ENCODE results near the gene NUP35. TPM values are rescaled to one million over a fixed set of nuclear protein-coding genes. Genes with fewer than 3 reads are reported as not detected.

Gene NUP35
- total and polyA plus RNA-seq, 2 experiments from 2014 or later, result 57.4 to 65.3 TPM

DNA sequence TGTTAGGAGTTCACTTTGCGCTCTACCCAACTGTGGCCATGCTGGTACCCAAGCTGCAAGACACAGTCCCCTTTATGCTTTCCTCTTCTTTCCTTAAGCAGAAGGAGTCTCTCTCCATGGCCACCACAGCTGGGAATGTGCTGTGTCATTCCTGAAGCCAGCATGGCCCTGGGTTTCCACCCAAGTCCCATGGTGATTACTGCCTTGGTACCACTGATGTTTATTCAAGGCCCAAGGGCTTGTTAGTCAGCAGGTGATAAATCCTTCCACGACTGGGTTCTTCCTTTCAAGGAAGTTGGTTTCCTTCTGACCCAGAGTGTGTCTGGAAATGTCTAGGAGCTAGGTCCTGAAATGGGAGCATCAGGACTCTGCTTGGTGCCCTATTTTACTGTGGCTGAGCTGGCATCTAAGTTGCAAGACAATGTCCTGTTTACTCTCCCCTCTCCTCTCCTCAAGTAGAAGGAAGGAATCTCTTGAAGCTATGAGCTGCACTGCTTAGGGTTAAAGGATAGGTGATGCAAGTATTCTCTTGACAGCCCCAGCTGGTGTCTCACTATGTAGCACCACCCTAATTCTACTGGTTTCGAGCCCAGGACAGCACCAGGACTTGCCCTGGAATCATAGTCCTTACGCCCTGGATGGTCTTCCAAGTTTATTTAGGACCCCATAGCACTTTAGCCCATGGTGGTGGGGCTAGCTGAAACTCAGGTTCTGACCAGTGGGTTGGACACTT, 18.7 kb upstream of the NUP35 start (continued):
- TF ChIP-seq POLR2AphosphoS5 (IDR thresholded peaks at IDR 0.05; ENCODE audit: low read depth) (no peak), ZNF114 (CRISPR knock-in tag; IDR thresholded peaks at IDR 0.05) (no peak), ZNF331 (CRISPR knock-in tag; IDR thresholded peaks at IDR 0.05; ENCODE audit: low read depth) (no peak), EZH2phosphoT487 (IDR thresholded peaks at IDR 0.05; ENCODE audit: unreplicated experiment) (no peak), EZH2 (IDR thresholded peaks at IDR 0.05; ENCODE audit: low read depth, unreplicated experiment) (no peak), CREB1 (CRISPR knock-in tag; IDR thresholded peaks at IDR 0.05; ENCODE audit: low read depth) (no peak)
- TF ChIP-seq, protein P1, sequence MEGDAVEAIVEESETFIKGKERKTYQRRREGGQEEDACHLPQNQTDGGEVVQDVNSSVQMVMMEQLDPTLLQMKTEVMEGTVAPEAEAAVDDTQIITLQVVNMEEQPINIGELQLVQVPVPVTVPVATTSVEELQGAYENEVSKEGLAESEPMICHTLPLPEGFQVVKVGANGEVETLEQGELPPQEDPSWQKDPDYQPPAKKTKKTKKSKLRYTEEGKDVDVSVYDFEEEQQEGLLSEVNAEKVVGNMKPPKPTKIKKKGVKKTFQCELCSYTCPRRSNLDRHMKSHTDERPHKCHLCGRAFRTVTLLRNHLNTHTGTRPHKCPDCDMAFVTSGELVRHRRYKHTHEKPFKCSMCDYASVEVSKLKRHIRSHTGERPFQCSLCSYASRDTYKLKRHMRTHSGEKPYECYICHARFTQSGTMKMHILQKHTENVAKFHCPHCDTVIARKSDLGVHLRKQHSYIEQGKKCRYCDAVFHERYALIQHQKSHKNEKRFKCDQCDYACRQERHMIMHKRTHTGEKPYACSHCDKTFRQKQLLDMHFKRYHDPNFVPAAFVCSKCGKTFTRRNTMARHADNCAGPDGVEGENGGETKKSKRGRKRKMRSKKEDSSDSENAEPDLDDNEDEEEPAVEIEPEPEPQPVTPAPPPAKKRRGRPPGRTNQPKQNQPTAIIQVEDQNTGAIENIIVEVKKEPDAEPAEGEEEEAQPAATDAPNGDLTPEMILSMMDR (conservative IDR thresholded peaks at IDR 0.05; ENCODE audit: low read depth in 2 of 2), result no peak

DNA sequence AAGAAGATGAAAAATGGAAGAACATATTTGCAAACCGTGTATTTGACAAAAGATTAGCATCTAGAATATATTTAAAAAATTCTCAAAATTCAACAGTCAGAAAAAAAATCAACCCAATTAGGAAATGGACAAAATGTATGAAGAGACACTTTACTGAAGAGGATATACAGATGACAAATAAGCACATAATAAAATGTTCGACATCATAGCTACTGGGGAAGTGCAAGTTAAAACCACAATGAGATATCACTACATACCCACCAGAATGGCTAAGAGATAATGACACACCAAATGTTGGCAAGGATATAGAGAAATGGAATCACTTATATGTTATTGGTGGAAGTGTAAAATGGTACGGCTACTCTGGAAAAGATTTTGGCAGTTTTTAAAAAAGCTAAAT, 11.7 kb upstream of the NUP35 start:
- no peak overlapping the region for H3K27ac ChIP-seq (ENCODE audit: low read depth)
- H3K27ac Mint-ChIP-seq, result no peak overlapping the region
- H3K4me1 Mint-ChIP-seq, result no peaks in the 10 kb centered on the region
- H3K9me3 Mint-ChIP-seq, result no peaks in the 10 kb centered on the region; the same call in 2 of the 3 replicates
- H3K4me2 ChIP-seq, result no peak overlapping the region
- no peak for DNase-seq (ENCODE audit: low spot score)
- ATAC-seq, result no peak
- H3K4me3 ChIP-seq, result no peak overlapping the region
- H3K9me2 ChIP-seq (ENCODE audit: insufficient read depth), result no peaks in the 10 kb centered on the region
- no peaks in the 10 kb centered on the region for H3K36me3 Mint-ChIP-seq (ENCODE audit: low read depth)
- H3K4me3 Mint-ChIP-seq, result no peak overlapping the region
- H4K20me1 ChIP-seq (replicated peaks; ENCODE audit: insufficient read depth), result no peaks in the 10 kb centered on the region
- no peaks in the 10 kb centered on the region for H3K36me3 ChIP-seq (ENCODE audit: insufficient read depth)
- no peaks in the 10 kb centered on the region for H3F3A ChIP-seq (replicated peaks; ENCODE audit: low read depth)
- no peaks in the 10 kb centered on the region for H3K27me3 Mint-ChIP-seq (ENCODE audit: insufficient read depth, low read depth, poor library complexity)
- H3K27me3 ChIP-seq (ENCODE audit: insufficient read depth), result no peaks in the 10 kb centered on the region
- H2AFZ ChIP-seq, result no peak overlapping the region
- H3K4me1 ChIP-seq (ENCODE audit: insufficient read depth), result no peaks in the 10 kb centered on the region
- no peaks in the 10 kb centered on the region for H3K79me2 ChIP-seq (replicated peaks; ENCODE audit: insufficient read depth)
- TF ChIP-seq NANOG (IDR thresholded peaks at IDR 0.05; ENCODE audit: borderline replicate concordance) (no peak), JUNB (IDR thresholded peaks at IDR 0.05; ENCODE audit: unreplicated experiment) (no peak), EZH2 (IDR thresholded peaks at IDR 0.05; ENCODE audit: low read depth, unreplicated experiment) (no peak), POLR2AphosphoS5 (IDR thresholded peaks at IDR 0.05; ENCODE audit: low read depth) (no peak)
- TF ChIP-seq, protein P1 (conservative IDR thresholded peaks at IDR 0.05; ENCODE audit: low read depth in 2 of 2), result no peak
- TF ChIP-seq, protein P2, sequence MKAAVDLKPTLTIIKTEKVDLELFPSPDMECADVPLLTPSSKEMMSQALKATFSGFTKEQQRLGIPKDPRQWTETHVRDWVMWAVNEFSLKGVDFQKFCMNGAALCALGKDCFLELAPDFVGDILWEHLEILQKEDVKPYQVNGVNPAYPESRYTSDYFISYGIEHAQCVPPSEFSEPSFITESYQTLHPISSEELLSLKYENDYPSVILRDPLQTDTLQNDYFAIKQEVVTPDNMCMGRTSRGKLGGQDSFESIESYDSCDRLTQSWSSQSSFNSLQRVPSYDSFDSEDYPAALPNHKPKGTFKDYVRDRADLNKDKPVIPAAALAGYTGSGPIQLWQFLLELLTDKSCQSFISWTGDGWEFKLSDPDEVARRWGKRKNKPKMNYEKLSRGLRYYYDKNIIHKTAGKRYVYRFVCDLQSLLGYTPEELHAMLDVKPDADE (IDR thresholded peaks at IDR 0.05), result no peak
- TF ChIP-seq, protein P3, sequence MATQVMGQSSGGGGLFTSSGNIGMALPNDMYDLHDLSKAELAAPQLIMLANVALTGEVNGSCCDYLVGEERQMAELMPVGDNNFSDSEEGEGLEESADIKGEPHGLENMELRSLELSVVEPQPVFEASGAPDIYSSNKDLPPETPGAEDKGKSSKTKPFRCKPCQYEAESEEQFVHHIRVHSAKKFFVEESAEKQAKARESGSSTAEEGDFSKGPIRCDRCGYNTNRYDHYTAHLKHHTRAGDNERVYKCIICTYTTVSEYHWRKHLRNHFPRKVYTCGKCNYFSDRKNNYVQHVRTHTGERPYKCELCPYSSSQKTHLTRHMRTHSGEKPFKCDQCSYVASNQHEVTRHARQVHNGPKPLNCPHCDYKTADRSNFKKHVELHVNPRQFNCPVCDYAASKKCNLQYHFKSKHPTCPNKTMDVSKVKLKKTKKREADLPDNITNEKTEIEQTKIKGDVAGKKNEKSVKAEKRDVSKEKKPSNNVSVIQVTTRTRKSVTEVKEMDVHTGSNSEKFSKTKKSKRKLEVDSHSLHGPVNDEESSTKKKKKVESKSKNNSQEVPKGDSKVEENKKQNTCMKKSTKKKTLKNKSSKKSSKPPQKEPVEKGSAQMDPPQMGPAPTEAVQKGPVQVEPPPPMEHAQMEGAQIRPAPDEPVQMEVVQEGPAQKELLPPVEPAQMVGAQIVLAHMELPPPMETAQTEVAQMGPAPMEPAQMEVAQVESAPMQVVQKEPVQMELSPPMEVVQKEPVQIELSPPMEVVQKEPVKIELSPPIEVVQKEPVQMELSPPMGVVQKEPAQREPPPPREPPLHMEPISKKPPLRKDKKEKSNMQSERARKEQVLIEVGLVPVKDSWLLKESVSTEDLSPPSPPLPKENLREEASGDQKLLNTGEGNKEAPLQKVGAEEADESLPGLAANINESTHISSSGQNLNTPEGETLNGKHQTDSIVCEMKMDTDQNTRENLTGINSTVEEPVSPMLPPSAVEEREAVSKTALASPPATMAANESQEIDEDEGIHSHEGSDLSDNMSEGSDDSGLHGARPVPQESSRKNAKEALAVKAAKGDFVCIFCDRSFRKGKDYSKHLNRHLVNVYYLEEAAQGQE (IDR thresholded peaks at IDR 0.05; ENCODE audit: unreplicated experiment), result no peak

Data from GM23338 (cell line).